Neuron (in vitro differentiated cells): ENCODE measurements around the gene CST6.

Experiments used
- H2AFZ ChIP-seq: one replicate; pipeline ENCODE4 v1.6.1; 2013; ENCODE audit warnings: low read depth, mild to moderate bottlenecking, inconsistent platforms, low read length, moderate library complexity
- H3K27me3 ChIP-seq: one replicate; pipeline ENCODE4 v1.6.1; 2013; ENCODE audit warnings: low read length; ENCODE audit not compliant: insufficient read depth
- H3K36me3 ChIP-seq: one replicate; pipeline ENCODE4 v1.6.1; 2013; ENCODE audit warnings: low read length; ENCODE audit not compliant: insufficient read depth
- H3K4me1 ChIP-seq: one replicate; pipeline ENCODE4 v1.6.1; 2013; ENCODE audit warnings: low read length; ENCODE audit not compliant: insufficient read depth
- H3K4me3 ChIP-seq: 2 replicates; pipeline ENCODE4 v1.5.1; 2013; ENCODE audit warnings: mild to moderate bottlenecking, low read length, moderate library complexity
- H3K9me3 ChIP-seq: one replicate; pipeline ENCODE4 v1.6.1; 2013; ENCODE audit warnings: low read length

CST6 gene

GRCh38 chr11:65978391-65979238 lies 33.2 kb upstream of the CST6 start:
- Histone ChIP-seq H3K9me3 (no peaks in the 10 kb centered on the region), H3K36me3 (peaks cover 40% of the 10 kb centered on the region), H3K4me3 (no peak overlapping the region), H3K4me1 (no peaks in the 10 kb centered on the region), H2AFZ (no peak overlapping the region), H3K27me3 (no peaks in the 10 kb centered on the region)

- Histone ChIP-seq H3K9me3 (no peaks in the 10 kb centered on the region), H3K36me3 (peaks cover 40% of the 10 kb centered on the region), H3K4me1 (no peaks in the 10 kb centered on the region), H3K27me3 (no peaks in the 10 kb centered on the region), H3K4me3 (no peak overlapping the region), H2AFZ (no peak overlapping the region)
Observed at GRCh38 chr11:65979261-65979759, 32.5 kb upstream of the CST6 start.

- Histone ChIP-seq H2AFZ (no peak overlapping the region), H3K4me3 (no peak overlapping the region), H3K4me1 (no peaks in the 10 kb centered on the region), H3K9me3 (no peaks in the 10 kb centered on the region), H3K27me3 (no peaks in the 10 kb centered on the region), H3K36me3 (peaks cover 34% of the 10 kb centered on the region)
Observed at GRCh38 chr11:65981101-65981740, 30.6 kb upstream of the CST6 start.

GRCh38 chr11:65981972-65982823 lies 29.6 kb upstream of the CST6 start:
- Histone ChIP-seq H2AFZ (no peak overlapping the region), H3K27me3 (no peaks in the 10 kb centered on the region), H3K4me1 (no peaks in the 10 kb centered on the region), H3K4me3 (no peak overlapping the region), H3K36me3 (peaks cover 24% of the 10 kb centered on the region), H3K9me3 (no peaks in the 10 kb centered on the region)

GRCh38 chr11:65982824-65983588 lies 28.8 kb upstream of the CST6 start:
- Histone ChIP-seq H3K4me1 (no peaks in the 10 kb centered on the region), H3K36me3 (peaks cover 16% of the 10 kb centered on the region), H3K9me3 (no peaks in the 10 kb centered on the region), H3K4me3 (no peak overlapping the region), H2AFZ (no peak overlapping the region), H3K27me3 (no peaks in the 10 kb centered on the region)

- no peak overlapping the region for H2AFZ ChIP-seq
- no peaks in the 10 kb centered on the region for H3K27me3 ChIP-seq
- no peaks in the 10 kb centered on the region for H3K4me1 ChIP-seq
- H3K36me3 ChIP-seq, result peaks cover 10% of the 10 kb centered on the region
- no peak overlapping the region for H3K4me3 ChIP-seq
- H3K9me3 ChIP-seq, result no peaks in the 10 kb centered on the region
Observed at GRCh38 chr11:65983589-65983987, 28.2 kb upstream of the CST6 start.

- Histone ChIP-seq H3K27me3 (no peaks in the 10 kb centered on the region), H2AFZ (no peak overlapping the region), H3K4me3 (no peak overlapping the region), H3K4me1 (no peaks in the 10 kb centered on the region), H3K36me3 (peaks cover 3% of the 10 kb centered on the region), H3K9me3 (no peaks in the 10 kb centered on the region)
Observed at GRCh38 chr11:65987336-65987735, 24.5 kb upstream of the CST6 start.

- H3K4me1 ChIP-seq, result no peaks in the 10 kb centered on the region
- H3K9me3 ChIP-seq, result no peaks in the 10 kb centered on the region
- H3K4me3 ChIP-seq, result no peak overlapping the region
- H3K36me3 ChIP-seq, result peaks cover 3% of the 10 kb centered on the region
- H2AFZ ChIP-seq, result no peak overlapping the region
- H3K27me3 ChIP-seq, result no peaks in the 10 kb centered on the region
Observed at GRCh38 chr11:65988791-65989592, 22.8 kb upstream of the CST6 start.

- no peak overlapping the region for H3K4me3 ChIP-seq
- H3K9me3 ChIP-seq, result no peaks in the 10 kb centered on the region
- no peaks in the 10 kb centered on the region for H3K27me3 ChIP-seq
- H3K36me3 ChIP-seq, result peaks cover 5% of the 10 kb centered on the region
- no peaks in the 10 kb centered on the region for H3K4me1 ChIP-seq
- H2AFZ ChIP-seq, result no peak overlapping the region
Observed at GRCh38 chr11:65992056-65992455, 19.8 kb upstream of the CST6 start.

- H2AFZ ChIP-seq, result no peak overlapping the region
- peaks cover 35% of the 10 kb centered on the region for H3K36me3 ChIP-seq
- H3K4me1 ChIP-seq, result no peaks in the 10 kb centered on the region
- no peak overlapping the region for H3K4me3 ChIP-seq
- H3K27me3 ChIP-seq, result no peaks in the 10 kb centered on the region
- no peaks in the 10 kb centered on the region for H3K9me3 ChIP-seq
Observed at GRCh38 chr11:65997286-65997685, 14.5 kb upstream of the CST6 start.

- peaks cover 53% of the 10 kb centered on the region for H3K36me3 ChIP-seq
- peak within 1 kb of the TSS; percentile 72 for H3K4me3 ChIP-seq
- no peaks in the 10 kb centered on the region for H3K27me3 ChIP-seq
- H3K9me3 ChIP-seq, result no peaks in the 10 kb centered on the region
- peak within 1 kb of the TSS; percentile 78 for H2AFZ ChIP-seq
- peaks cover 8% of the 10 kb centered on the region for H3K4me1 ChIP-seq
Observed at GRCh38 chr11:66001942-66002647, 9.7 kb upstream of the CST6 start, which contains the start of the genes BANF1 and EIF1AD. Gene BANF1 (plus strand): TSS chr11:66002503. CDS start chr11:66003251, 748 bp downstream. Gene EIF1AD (minus strand): TSS chr11:66002157. CDS start chr11:66000389, 1,768 bp downstream.
